ENCODE data around the gene TOM1. TPM values are rescaled to one million over a fixed set of nuclear protein-coding genes. Genes with fewer than 3 reads are reported as not detected.

The TOM1 gene
- total RNA-seq, 1 donor from 2014 or later: 29.6 TPM

DNA sequence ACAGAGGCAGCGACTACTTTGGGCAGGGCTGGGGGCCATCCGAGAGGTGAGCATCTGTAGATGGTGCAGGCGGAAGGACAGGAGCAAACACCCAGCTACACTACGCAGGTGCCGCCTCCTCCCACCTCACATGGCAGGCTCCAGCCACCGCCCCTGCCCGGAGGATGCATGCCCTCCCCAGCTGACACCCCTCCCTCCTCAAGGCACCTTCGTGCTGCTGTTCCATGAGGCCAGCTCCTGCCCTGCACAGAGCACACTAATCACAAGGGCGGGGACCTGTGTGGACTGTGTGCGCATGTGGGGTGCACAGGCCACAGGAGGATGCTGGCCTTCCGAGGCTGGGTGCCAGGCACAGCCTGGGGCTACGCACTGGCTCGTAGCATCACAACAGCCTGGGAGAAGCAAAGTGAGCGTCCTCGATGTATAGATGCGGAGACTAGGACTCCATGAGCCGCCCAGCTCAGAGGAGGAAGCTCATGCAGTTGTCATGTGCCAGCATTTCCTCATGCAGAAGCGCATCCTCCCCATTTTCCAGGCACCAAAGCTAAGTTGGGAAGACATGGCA lies 48.4 kb downstream of the TOM1 start:
- TF ChIP-seq EZH2 (IDR thresholded peaks at IDR 0.05; ENCODE audit: insufficient read depth, low read length): no peak
- TF ChIP-seq, protein P1, sequence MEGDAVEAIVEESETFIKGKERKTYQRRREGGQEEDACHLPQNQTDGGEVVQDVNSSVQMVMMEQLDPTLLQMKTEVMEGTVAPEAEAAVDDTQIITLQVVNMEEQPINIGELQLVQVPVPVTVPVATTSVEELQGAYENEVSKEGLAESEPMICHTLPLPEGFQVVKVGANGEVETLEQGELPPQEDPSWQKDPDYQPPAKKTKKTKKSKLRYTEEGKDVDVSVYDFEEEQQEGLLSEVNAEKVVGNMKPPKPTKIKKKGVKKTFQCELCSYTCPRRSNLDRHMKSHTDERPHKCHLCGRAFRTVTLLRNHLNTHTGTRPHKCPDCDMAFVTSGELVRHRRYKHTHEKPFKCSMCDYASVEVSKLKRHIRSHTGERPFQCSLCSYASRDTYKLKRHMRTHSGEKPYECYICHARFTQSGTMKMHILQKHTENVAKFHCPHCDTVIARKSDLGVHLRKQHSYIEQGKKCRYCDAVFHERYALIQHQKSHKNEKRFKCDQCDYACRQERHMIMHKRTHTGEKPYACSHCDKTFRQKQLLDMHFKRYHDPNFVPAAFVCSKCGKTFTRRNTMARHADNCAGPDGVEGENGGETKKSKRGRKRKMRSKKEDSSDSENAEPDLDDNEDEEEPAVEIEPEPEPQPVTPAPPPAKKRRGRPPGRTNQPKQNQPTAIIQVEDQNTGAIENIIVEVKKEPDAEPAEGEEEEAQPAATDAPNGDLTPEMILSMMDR (IDR thresholded peaks at IDR 0.05; ENCODE audit: insufficient read depth, low read depth, low read length): no peak
- H3K79me2 ChIP-seq (ENCODE audit: insufficient read depth, low read length): no peaks in the 10 kb centered on the region
- H3K4me3 ChIP-seq (ENCODE audit: insufficient read depth, low read depth, low read length): no peak overlapping the region
- peaks cover 1% of the 10 kb centered on the region for H3K36me3 ChIP-seq (ENCODE audit: insufficient read depth, low read length)
- Mint-ChIP-seq H3K9me3 (ENCODE audit: unreplicated experiment) (no peaks in the 10 kb centered on the region), H3K4me3 (ENCODE audit: unreplicated experiment) (no peak overlapping the region), H3K27me3 (ENCODE audit: low read depth, unreplicated experiment) (no peaks in the 10 kb centered on the region), H3K4me1 (ENCODE audit: low read depth, unreplicated experiment) (peaks cover 15% of the 10 kb centered on the region), H3K27ac (ENCODE audit: unreplicated experiment) (no peak overlapping the region), H3K36me3 (ENCODE audit: low read depth, unreplicated experiment) (peaks cover 2% of the 10 kb centered on the region)
- no peak overlapping the region for H3K9ac ChIP-seq (ENCODE audit: low read length)
- DNase-seq (ENCODE audit: low read depth) (no peak), FAIRE-seq (no peak)
- H3K4me2 ChIP-seq (ENCODE audit: low read length): no peak overlapping the region
- H3K27ac ChIP-seq (ENCODE audit: low read depth, low read length): no peak overlapping the region
- no peak overlapping the region for H2AFZ ChIP-seq (ENCODE audit: low read depth, low read length)
- peaks cover 6% of the 10 kb centered on the region for H3K9me3 ChIP-seq (ENCODE audit: insufficient read depth, low read depth, low read length)
- peaks cover 12% of the 10 kb centered on the region for H3K4me1 ChIP-seq (ENCODE audit: insufficient read depth, low read length)
- H3K27me3 ChIP-seq (ENCODE audit: insufficient read depth, low read length): no peaks in the 10 kb centered on the region
- H4K20me1 ChIP-seq (ENCODE audit: insufficient read depth, low read length): peaks cover 4% of the 10 kb centered on the region

DNA sequence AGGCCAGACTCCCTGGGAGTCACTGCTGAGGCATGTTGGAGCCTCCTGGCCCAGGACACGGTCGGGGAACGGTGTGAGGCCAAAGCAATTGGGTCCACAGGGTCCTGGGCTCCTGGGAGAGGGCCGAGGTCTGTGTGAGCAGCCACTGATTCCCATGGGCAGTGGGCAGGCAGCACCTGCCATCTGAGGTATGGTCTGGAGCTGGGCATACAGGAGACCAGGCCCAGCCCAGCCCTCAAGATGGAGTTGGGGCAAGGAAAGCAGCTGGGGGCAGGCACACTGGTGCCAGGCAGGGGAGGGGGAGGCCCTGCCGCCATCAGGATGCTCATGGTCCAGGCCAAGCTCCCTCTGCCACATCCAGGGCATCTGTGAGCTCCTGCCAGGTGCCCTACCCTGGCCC lies 49.0 kb downstream of the TOM1 start:
- Mint-ChIP-seq H3K4me1 (ENCODE audit: low read depth, unreplicated experiment) (peaks cover 15% of the 10 kb centered on the region), H3K9me3 (ENCODE audit: unreplicated experiment) (no peaks in the 10 kb centered on the region), H3K4me3 (ENCODE audit: unreplicated experiment) (no peak overlapping the region), H3K36me3 (ENCODE audit: low read depth, unreplicated experiment) (peaks cover 2% of the 10 kb centered on the region), H3K27me3 (ENCODE audit: low read depth, unreplicated experiment) (no peaks in the 10 kb centered on the region), H3K27ac (ENCODE audit: unreplicated experiment) (no peak overlapping the region)
- H3K9ac ChIP-seq (ENCODE audit: low read length): no peak overlapping the region
- H4K20me1 ChIP-seq (ENCODE audit: insufficient read depth, low read length): peaks cover 2% of the 10 kb centered on the region
- no peaks in the 10 kb centered on the region for H3K9me3 ChIP-seq (ENCODE audit: insufficient read depth, low read depth, low read length)
- peaks cover 12% of the 10 kb centered on the region for H3K4me1 ChIP-seq (ENCODE audit: insufficient read depth, low read length)
- FAIRE-seq (no peak), DNase-seq (ENCODE audit: low read depth) (no peak)
- no peak overlapping the region for H3K27ac ChIP-seq (ENCODE audit: low read depth, low read length)
- no peaks in the 10 kb centered on the region for H3K36me3 ChIP-seq (ENCODE audit: insufficient read depth, low read length)
- H3K4me3 ChIP-seq (ENCODE audit: insufficient read depth, low read depth, low read length): no peak overlapping the region
- H3K27me3 ChIP-seq (ENCODE audit: insufficient read depth, low read length): no peaks in the 10 kb centered on the region
- H3K79me2 ChIP-seq (ENCODE audit: insufficient read depth, low read length): no peaks in the 10 kb centered on the region
- no peak for TF ChIP-seq EZH2 (IDR thresholded peaks at IDR 0.05; ENCODE audit: insufficient read depth, low read length)
- TF ChIP-seq, protein P1 (IDR thresholded peaks at IDR 0.05; ENCODE audit: insufficient read depth, low read depth, low read length): no peak
- H2AFZ ChIP-seq (ENCODE audit: low read depth, low read length): no peak overlapping the region
- H3K4me2 ChIP-seq (ENCODE audit: low read length): no peak overlapping the region

DNA sequence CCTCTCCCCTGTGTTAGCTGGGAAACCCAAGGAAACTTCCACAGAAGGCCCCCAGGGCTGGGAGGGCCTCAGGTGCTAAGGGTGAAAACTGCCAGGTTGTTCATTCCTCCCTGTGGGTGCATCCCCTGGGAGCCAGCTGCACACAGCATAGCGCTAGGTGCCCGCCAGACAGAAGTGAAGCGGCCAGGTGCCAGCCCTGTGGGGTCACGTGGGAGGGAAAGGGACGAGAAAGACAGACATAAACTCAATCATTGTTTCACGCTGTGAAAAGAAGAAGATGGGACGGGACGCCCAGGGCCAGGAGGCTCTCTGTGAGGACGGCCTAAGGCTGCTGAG lies 49.6 kb downstream of the TOM1 start:
- H3K4me1 ChIP-seq (ENCODE audit: insufficient read depth, low read length): peaks cover 12% of the 10 kb centered on the region
- H3K9ac ChIP-seq (ENCODE audit: low read length): no peak overlapping the region
- no peak overlapping the region for H3K27ac ChIP-seq (ENCODE audit: low read depth, low read length)
- no peak overlapping the region for H2AFZ ChIP-seq (ENCODE audit: low read depth, low read length)
- Mint-ChIP-seq H3K4me1 (ENCODE audit: low read depth, unreplicated experiment) (peaks cover 15% of the 10 kb centered on the region), H3K4me3 (ENCODE audit: unreplicated experiment) (no peak overlapping the region), H3K36me3 (ENCODE audit: low read depth, unreplicated experiment) (peaks cover 2% of the 10 kb centered on the region), H3K9me3 (ENCODE audit: unreplicated experiment) (no peaks in the 10 kb centered on the region), H3K27ac (ENCODE audit: unreplicated experiment) (peak overlapping the region; percentile 26), H3K27me3 (ENCODE audit: low read depth, unreplicated experiment) (no peaks in the 10 kb centered on the region)
- no peak for TF ChIP-seq EZH2 (IDR thresholded peaks at IDR 0.05; ENCODE audit: insufficient read depth, low read length)
- TF ChIP-seq, protein P1 (IDR thresholded peaks at IDR 0.05; ENCODE audit: insufficient read depth, low read depth, low read length): no peak
- no peak for DNase-seq (ENCODE audit: low read depth)
- H3K4me2 ChIP-seq (ENCODE audit: low read length): no peak overlapping the region
- H4K20me1 ChIP-seq (ENCODE audit: insufficient read depth, low read length): no peaks in the 10 kb centered on the region
- H3K36me3 ChIP-seq (ENCODE audit: insufficient read depth, low read length): no peaks in the 10 kb centered on the region
- H3K27me3 ChIP-seq (ENCODE audit: insufficient read depth, low read length): no peaks in the 10 kb centered on the region
- H3K9me3 ChIP-seq (ENCODE audit: insufficient read depth, low read depth, low read length): no peaks in the 10 kb centered on the region
- FAIRE-seq: no peak
- no peaks in the 10 kb centered on the region for H3K79me2 ChIP-seq (ENCODE audit: insufficient read depth, low read length)
- no peak overlapping the region for H3K4me3 ChIP-seq (ENCODE audit: insufficient read depth, low read depth, low read length)
